ENCODE results near the gene GRM7. TPM values are rescaled to one million over a fixed set of nuclear protein-coding genes. Genes with fewer than 3 reads are reported as not detected.

Gene GRM7
- total and polyA plus RNA-seq, 2 experiments from 2014 or later = 0.40 TPM; not detected in 1

DNA sequence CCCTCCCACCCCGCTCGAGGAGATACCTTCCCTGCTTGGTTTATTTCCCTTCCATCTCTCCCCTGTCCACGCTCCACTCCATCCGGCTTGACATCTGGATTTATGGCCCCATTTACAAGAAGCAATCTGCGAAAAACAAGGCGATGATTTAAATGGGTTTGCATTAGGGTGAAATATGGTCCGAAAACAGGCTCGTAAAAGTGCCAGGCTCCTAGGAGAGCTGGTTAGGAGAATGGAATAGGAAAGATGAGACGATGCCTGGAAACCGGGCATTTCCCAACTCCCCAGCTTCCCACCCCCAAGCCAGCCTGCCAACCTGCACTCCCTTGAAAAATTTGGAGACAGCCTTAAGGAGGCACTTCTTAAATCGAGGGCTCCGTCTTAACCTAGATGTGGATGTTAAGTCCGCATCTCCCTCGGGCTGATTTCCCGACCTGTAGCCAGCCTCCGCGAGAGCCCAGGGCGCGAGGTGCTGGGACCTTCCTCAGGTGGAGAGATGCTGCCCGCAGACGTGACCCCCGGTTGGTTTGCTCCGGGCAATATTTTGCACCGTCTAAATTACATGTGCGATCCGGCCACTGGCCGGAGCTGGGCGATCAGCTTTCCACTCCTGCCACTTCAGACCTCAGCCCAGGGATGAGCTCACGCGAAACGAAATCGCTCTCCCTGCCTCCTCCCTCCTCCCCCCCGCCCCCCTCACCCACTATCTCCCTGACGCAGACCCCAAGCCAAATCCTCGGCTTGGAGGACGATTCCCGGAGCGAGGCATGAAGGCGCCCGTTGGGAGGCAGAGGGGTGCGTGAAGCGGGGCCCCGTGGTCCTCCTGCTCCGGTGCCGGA, 1.3 kb downstream of the GRM7 start:
- DNase-seq (ENCODE audit: low spot score) = no peak
- no peak overlapping the region for H3K27ac Mint-ChIP-seq
- peaks cover 16% of the 10 kb centered on the region for H3K4me1 Mint-ChIP-seq
- TF ChIP-seq NANOG (IDR thresholded peaks at IDR 0.05; ENCODE audit: borderline replicate concordance) (no peak), CREB1 (CRISPR knock-in tag; IDR thresholded peaks at IDR 0.05; ENCODE audit: low read depth) (no peak), CTCF (conservative IDR thresholded peaks at IDR 0.05; ENCODE audit: low read depth in 2 of 2) (no peak), ZNF114 (CRISPR knock-in tag; IDR thresholded peaks at IDR 0.05) (no peak), REST (IDR thresholded peaks at IDR 0.05; ENCODE audit: unreplicated experiment) (no peak), EZH2 (IDR thresholded peaks at IDR 0.05; ENCODE audit: low read depth, unreplicated experiment) (no peak), STAT1 (IDR thresholded peaks at IDR 0.05; ENCODE audit: unreplicated experiment) (no peak)
- TF ChIP-seq, protein P1, sequence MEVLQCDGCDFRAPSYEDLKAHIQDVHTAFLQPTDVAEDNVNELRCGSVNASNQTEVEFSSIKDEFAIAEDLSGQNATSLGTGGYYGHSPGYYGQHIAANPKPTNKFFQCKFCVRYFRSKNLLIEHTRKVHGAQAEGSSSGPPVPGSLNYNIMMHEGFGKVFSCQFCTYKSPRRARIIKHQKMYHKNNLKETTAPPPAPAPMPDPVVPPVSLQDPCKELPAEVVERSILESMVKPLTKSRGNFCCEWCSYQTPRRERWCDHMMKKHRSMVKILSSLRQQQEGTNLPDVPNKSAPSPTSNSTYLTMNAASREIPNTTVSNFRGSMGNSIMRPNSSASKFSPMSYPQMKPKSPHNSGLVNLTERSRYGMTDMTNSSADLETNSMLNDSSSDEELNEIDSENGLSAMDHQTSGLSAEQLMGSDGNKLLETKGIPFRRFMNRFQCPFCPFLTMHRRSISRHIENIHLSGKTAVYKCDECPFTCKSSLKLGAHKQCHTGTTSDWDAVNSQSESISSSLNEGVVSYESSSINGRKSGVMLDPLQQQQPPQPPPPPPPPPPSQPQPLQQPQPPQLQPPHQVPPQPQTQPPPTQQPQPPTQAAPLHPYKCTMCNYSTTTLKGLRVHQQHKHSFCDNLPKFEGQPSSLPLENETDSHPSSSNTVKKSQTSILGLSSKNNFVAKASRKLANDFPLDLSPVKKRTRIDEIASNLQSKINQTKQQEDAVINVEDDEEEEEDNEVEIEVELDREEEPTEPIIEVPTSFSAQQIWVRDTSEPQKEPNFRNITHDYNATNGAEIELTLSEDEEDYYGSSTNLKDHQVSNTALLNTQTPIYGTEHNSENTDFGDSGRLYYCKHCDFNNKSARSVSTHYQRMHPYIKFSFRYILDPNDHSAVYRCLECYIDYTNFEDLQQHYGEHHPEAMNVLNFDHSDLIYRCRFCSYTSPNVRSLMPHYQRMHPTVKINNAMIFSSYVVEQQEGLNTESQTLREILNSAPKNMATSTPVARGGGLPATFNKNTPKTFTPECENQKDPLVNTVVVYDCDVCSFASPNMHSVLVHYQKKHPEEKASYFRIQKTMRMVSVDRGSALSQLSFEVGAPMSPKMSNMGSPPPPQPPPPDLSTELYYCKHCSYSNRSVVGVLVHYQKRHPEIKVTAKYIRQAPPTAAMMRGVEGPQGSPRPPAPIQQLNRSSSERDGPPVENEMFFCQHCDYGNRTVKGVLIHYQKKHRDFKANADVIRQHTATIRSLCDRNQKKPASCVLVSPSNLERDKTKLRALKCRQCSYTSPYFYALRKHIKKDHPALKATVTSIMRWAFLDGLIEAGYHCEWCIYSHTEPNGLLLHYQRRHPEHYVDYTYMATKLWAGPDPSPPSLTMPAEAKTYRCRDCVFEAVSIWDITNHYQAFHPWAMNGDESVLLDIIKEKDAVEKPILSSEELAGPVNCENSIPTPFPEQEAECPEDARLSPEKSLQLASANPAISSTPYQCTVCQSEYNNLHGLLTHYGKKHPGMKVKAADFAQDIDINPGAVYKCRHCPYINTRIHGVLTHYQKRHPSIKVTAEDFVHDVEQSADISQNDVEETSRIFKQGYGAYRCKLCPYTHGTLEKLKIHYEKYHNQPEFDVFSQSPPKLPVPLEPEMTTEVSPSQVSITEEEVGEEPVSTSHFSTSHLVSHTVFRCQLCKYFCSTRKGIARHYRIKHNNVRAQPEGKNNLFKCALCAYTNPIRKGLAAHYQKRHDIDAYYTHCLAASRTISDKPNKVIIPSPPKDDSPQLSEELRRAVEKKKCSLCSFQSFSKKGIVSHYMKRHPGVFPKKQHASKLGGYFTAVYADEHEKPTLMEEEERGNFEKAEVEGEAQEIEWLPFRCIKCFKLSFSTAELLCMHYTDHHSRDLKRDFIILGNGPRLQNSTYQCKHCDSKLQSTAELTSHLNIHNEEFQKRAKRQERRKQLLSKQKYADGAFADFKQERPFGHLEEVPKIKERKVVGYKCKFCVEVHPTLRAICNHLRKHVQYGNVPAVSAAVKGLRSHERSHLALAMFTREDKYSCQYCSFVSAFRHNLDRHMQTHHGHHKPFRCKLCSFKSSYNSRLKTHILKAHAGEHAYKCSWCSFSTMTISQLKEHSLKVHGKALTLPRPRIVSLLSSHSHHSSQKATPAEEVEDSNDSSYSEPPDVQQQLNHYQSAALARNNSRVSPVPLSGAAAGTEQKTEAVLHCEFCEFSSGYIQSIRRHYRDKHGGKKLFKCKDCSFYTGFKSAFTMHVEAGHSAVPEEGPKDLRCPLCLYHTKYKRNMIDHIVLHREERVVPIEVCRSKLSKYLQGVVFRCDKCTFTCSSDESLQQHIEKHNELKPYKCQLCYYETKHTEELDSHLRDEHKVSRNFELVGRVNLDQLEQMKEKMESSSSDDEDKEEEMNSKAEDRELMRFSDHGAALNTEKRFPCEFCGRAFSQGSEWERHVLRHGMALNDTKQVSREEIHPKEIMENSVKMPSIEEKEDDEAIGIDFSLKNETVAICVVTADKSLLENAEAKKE (CRISPR knock-in tag; IDR thresholded peaks at IDR 0.05) = no peak
- no peak overlapping the region for H3K4me3 ChIP-seq
- no peak overlapping the region for H3K4me2 ChIP-seq
- no peaks in the 10 kb centered on the region for H3F3A ChIP-seq (replicated peaks; ENCODE audit: low read depth)
- H3K4me1 ChIP-seq (ENCODE audit: insufficient read depth) = no peaks in the 10 kb centered on the region
- no peaks in the 10 kb centered on the region for H3K9me2 ChIP-seq (ENCODE audit: insufficient read depth)
- no peaks in the 10 kb centered on the region for H3K79me2 ChIP-seq (replicated peaks; ENCODE audit: insufficient read depth)
- peaks cover 12% of the 10 kb centered on the region for H3K36me3 Mint-ChIP-seq (ENCODE audit: low read depth)
- peaks cover 77% of the 10 kb centered on the region for H3K9me3 Mint-ChIP-seq
- H3K27ac ChIP-seq (ENCODE audit: low read depth) = no peak overlapping the region
- ATAC-seq = peak; percentile 13
- H3K36me3 ChIP-seq (ENCODE audit: insufficient read depth) = peaks cover 11% of the 10 kb centered on the region; the same call in 1 of the 2 replicates
- peaks cover 51% of the 10 kb centered on the region for H3K27me3 Mint-ChIP-seq (ENCODE audit: insufficient read depth, low read depth, poor library complexity)
- H4K20me1 ChIP-seq (replicated peaks; ENCODE audit: insufficient read depth) = no peaks in the 10 kb centered on the region
- H2AFZ ChIP-seq = no peak overlapping the region
- H3K4me3 Mint-ChIP-seq = peak overlapping the region; percentile 73
- peaks cover 13% of the 10 kb centered on the region; the same call in 1 of the 2 replicates for H3K27me3 ChIP-seq (ENCODE audit: insufficient read depth)
